ENCODE measurements around the gene CDK2.

- no peak for TF ChIP-seq HDAC1 (IDR thresholded peaks at IDR 0.05)
- no peak for TF ChIP-seq IRF9 (tag; IDR thresholded peaks at IDR 0.05)
- no peak for TF ChIP-seq YY1 (IDR thresholded peaks at IDR 0.05; ENCODE audit: borderline replicate concordance in 1 of 3, control insufficient read depth in 1 of 3, extremely low read depth in 1 of 3, insufficient read depth in 3 of 3, insufficient read length in 1 of 3, insufficient replicate concordance in 2 of 3, low read depth in 1 of 3, low read length in 2 of 3)
- TF ChIP-seq JUN (IDR thresholded peaks at IDR 0.05; ENCODE audit: borderline replicate concordance, low read depth, low read length): no peak
- TF ChIP-seq JUN (CRISPR knock-in tag; IDR thresholded peaks at IDR 0.05; ENCODE audit: borderline replicate concordance): no peak
These were observed 40.5 kb upstream of the CDK2 start for GRCh38 chr12:55925870-55926737.
